Skeletal muscle cell (primary cell): ENCODE measurements around the gene ADH7.

Source experiments
- DNase-seq: peaks from one replicate; pipeline ENCODE4 v3.0.0-alpha.2; 2010; ENCODE audit warnings: low read depth
- H3K4me3 ChIP-seq: 2 replicates; pipeline ENCODE4 v1.5.1; 2011; ENCODE audit warnings: low read depth, mild to moderate bottlenecking, control low read depth, low read length, moderate library complexity

ADH7 gene

GRCh38 chr4:99435154-99435553, at the start of gene ADH7:
Gene ADH7 (minus strand): TSS chr4:99435342. CDS start chr4:99435233, 109 bp downstream.
- no peak for DNase-seq

GRCh38 chr4:99483636-99484035, 48.5 kb upstream of the ADH7 start:
- no peak for DNase-seq
- no peak overlapping the region for H3K4me3 ChIP-seq

More at GRCh38 chr4:99435154-99435553, at the start of gene ADH7:
- no peak within 1 kb of the TSS for H3K4me3 ChIP-seq

DNA sequence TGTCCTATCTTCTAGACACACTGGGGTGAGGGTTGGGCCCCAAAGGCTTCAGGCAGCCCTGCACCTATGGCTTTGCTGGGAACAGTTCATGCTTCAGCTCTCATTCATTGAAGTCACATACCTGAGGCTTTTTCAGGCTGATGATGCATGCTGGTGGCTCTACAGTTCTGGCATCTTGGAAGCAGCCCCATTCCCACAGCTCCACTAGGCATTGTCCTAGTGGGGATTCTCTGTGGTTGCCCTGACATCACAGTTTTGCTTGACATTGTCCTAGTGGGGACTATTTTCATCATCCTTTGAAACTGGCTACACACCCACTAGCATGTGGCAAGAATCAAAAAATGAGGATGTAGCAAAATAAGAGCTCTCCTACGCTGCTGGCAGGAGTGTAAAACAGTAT, 38.0 kb upstream of the ADH7 start:
- no peak overlapping the region for H3K4me3 ChIP-seq
- DNase-seq, result no peak

GRCh38 chr4:99471896-99472295, 36.8 kb upstream of the ADH7 start:
- no peak for DNase-seq
- no peak overlapping the region for H3K4me3 ChIP-seq

DNA sequence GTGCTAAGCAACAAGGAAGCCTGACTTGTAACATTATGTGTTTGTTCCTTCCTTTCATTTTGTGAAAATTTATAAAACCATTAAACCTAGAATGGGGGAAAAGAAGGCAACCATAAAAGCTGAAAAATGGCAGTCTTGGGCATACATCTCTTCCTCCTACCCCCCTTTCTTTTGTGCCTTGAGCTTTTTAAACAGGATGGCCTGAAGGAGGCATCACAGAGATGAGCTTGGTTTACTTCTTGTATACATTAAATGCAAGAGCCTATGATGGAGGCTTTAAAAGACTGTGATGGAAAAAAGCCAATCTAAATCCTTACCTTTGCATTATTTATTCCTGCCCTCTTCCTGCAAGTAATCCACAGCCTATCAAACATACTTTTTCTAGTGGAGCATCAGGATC, 36.2 kb upstream of the ADH7 start:
- DNase-seq, result no peak
- no peak overlapping the region for H3K4me3 ChIP-seq

- H3K4me3 ChIP-seq, result no peak overlapping the region
- no peak for DNase-seq
Measured at GRCh38 chr4:99468889-99469288, 33.7 kb upstream of the ADH7 start.

GRCh38 chr4:99467887-99468286, 32.7 kb upstream of the ADH7 start:
- H3K4me3 ChIP-seq, result no peak overlapping the region
- no peak for DNase-seq

DNA sequence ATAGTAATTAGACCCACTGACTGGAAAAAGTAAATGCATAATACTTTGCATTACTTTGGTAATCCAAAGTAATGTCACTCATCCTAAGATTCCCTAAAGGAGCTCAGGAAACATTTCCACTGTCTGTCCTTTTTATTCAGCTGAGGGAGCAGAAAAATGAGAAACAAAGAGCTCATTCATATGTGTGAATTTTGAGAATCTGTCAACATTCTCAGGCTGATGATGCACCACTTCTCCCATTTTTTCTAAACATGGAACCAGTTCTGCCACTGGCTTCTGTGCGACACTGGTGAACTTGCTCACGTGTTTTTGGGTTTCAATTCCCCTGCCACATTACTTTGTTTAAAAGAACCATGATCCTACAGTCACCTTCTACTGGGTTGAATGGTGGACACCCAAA, 28.4 kb upstream of the ADH7 start:
- no peak overlapping the region for H3K4me3 ChIP-seq
- no peak for DNase-seq

- H3K4me3 ChIP-seq, result no peak overlapping the region
- no peak for DNase-seq
Measured at GRCh38 chr4:99462875-99463464, 27.8 kb upstream of the ADH7 start.

DNA sequence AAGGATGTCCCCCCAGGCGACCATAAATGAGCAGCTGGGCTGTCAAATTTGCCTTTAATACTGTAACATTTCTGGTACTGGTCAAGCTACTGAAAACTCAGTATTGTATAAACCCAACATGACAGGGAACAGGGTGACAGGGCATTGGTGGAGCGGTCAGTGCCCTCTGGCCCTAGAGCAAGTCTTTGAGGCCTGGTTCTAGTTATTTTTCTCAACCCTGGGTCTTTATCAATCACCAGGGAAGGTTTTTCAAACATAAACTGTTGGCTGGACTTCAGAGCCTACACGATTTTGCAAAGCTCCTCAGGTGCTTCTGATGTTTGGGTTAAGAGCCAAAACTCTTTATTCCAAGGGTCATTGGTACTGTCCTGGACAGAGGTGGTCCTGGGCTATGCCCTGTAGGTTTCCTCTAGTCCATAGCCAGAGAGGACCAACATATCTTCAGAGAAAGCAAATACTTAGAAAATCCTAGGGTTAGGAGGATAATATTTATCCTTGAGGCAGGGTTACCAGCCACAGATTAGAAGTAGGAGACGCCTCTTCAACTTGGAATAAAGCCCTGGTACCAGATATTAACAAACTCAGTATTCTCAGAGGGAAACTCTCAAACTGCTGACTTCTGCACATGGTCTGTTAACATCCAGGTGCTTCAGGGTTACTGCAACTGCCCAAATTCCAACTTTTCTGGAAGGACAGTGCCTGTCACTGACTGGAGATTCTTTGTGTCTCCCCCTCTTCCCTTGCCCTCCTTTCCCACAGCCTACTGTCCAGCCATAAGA, 26.7 kb upstream of the ADH7 start:
- no peak overlapping the region for H3K4me3 ChIP-seq
- no peak for DNase-seq

GRCh38 chr4:99459546-99460042, 24.5 kb upstream of the ADH7 start:
- DNase-seq, result no peak
- H3K4me3 ChIP-seq, result no peak overlapping the region

GRCh38 chr4:99458911-99459447, 23.8 kb upstream of the ADH7 start:
- no peak for DNase-seq
- H3K4me3 ChIP-seq, result no peak overlapping the region

- H3K4me3 ChIP-seq, result no peak overlapping the region
- DNase-seq, result no peak
Measured at GRCh38 chr4:99457676-99458075, 22.5 kb upstream of the ADH7 start.

DNA sequence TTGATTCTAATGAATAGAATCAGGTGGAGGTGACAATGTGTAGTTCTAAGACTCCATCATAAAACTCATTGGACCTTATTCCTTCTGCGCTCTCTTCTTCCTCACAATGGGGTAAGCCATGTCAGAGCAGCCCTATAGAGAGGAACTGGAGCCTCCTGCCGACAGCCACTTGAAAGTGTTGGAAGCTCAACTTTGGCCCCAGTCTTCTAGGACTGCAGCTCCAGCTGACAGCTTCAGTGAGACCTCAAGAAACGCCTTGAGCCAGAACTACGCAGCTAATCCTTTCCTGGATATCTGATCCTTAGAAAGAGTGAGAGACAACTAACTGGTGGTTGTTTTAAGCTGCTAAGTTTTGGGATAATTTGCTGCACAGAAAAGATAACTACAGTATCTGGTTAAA, 22.1 kb upstream of the ADH7 start:
- no peak overlapping the region for H3K4me3 ChIP-seq
- DNase-seq, result no peak

DNA sequence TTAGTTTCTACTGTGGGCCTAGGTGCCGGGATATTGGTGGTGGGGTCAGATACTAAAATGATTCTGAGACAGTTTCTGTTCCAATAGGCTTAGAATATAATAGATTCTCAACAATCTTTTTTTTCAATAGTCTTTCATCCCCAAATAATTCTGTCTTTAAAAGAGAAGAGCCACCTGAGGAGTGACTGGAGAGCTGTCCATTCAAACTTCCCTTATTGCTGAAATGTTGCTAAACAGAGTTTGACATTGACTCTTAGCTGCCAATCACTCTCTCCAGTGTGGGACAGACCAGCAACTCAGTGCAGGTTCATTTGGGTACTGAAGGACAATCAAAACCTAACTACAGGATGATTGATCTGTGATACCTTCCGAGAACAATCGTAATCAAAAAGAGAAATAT, 12.4 kb upstream of the ADH7 start:
- H3K4me3 ChIP-seq, result no peak overlapping the region
- DNase-seq, result no peak

DNA sequence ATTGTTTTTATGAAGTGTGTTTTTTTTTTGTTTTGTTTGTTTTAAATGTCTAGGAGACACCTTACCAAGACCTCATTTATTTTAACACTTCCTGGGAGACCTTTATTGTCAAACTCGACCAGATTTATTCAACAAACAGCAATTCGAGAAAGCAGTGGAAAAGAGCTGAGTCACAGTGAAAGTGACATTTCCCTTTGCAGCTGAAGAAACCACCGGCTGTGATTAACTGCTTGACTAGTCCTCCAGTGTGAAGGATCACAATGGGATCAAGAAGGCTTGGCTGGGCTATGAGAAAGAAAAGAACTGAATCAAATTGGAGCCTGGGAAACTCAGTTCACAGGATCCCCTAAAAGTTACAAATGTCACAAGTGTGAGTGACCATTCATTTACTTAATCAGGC, 11.9 kb upstream of the ADH7 start:
- DNase-seq, result peak; percentile 40
- no peak overlapping the region for H3K4me3 ChIP-seq

- no peak for DNase-seq
Measured at GRCh38 chr4:99438405-99438780, 3.3 kb upstream of the ADH7 start.

DNA sequence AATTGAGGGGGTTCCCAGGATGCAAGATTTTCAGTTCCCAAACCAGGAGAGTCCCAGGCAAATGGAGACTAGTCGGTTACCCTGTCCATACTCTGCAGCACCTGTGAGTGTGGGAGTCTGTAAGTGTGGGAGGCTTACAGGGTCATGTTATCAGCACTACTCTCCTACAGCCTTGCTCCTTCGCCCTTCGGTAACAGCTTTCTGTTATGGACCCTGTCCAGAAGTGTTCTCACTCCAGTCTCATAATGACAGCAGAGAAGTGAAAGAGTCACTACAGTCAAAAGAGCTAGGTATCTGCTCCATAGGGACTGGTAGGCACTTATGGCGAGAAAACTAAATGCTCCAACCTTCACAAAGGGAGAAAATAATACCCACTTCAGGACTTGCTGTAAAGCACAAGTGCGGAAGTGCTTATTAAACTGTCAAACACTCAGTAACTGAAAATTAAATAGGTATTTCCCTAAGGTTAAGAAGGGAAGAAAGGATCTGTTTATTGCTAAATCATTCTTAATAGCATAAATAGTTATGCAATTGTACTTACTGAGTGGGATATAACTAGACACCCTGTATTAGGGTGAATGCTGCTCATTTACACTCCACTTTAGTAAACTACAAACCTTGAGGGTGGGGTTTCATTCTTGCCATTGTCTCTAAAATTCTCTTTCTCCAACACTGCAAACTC, 2.7 kb upstream of the ADH7 start:
- DNase-seq, result no peak
- H3K4me3 ChIP-seq, result no peak overlapping the region

More at GRCh38 chr4:99438405-99438780, 3.3 kb upstream of the ADH7 start:
- H3K4me3 ChIP-seq, result no peak overlapping the region

- DNase-seq, result no peak
- H3K4me3 ChIP-seq, result no peak overlapping the region
Measured at GRCh38 chr4:99436976-99437722, 2.0 kb upstream of the ADH7 start.

GRCh38 chr4:99436462-99436861, 1.3 kb upstream of the ADH7 start:
- no peak overlapping the region for H3K4me3 ChIP-seq
- DNase-seq, result no peak
